ENCODE results near the gene C1QBP.
"Not testable (repeated sequence)": the region's sequence is repeated elsewhere in the genome, so short reads cannot be mapped to it uniquely, and the experiment has no call there.

Gene C1QBP

DNA sequence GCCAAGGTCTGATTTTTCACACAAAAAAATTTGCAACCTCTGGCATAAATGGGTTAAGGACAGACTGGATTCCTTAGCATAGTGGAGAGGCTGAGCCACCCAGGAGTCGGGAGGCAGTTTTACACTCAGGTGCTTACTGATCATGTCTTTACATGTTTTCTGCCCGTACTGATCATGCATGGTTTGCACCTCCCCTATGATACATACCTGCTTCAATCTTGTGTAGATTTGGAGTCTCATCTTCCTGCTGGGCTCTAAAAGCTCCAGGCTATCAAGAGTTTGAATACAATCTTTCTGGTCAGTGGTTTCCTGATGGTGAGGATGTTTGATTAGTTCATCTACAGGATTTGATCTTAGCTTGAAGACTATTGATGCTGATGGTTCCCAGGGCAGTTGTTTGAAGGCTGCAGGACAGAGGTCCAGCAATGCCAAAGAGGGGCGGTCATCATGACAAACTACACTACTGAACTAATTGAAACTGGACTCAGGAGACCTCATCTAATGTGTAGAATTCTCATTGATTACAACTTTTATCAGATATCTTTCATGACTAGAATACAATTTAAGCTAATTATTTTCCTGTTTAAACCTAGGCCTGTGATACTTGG, 6.9 kb downstream of the C1QBP start:
- DNase-seq, result no peak

DNA sequence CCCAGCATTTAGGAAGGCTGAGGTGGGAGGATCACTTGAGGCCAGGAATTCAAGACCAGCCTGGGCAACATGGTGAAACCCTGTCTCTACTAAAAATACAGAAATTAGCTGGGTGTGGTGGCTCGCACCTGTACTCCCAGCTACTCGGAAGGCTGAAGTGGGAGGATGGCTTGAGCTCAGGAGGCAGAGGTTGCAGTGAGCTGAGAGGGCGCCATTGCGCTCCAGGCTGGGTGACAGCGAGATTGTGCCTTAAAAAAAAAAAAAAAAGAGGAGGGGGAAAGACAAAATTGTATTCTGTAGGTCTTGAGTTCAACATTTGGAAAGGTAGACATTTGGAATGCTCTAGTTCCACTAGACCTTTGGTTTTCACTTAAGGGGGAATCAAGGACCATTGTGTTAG, 7.7 kb downstream of the C1QBP start:
- not testable (repeated sequence) for DNase-seq

DNA sequence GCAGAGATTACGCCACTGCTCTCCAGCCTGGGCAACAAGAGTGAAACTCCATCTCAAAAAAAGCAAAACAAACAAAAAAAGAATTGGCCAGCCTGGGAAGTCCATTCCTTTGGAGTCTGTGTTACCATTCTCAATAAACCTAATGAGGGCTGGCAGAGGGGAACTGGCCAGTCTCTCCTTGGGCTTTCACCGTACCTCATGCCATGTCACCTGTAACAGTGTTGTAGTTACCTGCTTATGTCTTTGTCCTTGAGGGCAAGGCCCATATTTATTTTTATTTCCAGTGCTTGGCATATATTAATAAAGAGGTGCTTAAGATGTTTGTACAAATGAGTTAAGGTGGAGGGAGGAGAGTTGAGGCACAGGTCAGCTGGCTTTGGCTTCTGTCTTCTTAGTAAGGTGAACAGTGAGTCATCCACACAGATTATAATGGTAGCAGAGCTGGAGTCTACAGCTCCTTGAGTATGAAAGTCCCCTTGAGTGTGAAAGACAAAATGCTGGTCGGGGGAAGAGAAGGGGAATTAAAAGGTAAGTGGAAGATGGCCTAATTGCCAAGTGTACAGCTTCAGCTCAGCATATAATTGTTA, 8.4 kb downstream of the C1QBP start:
- no peak for DNase-seq

DNA sequence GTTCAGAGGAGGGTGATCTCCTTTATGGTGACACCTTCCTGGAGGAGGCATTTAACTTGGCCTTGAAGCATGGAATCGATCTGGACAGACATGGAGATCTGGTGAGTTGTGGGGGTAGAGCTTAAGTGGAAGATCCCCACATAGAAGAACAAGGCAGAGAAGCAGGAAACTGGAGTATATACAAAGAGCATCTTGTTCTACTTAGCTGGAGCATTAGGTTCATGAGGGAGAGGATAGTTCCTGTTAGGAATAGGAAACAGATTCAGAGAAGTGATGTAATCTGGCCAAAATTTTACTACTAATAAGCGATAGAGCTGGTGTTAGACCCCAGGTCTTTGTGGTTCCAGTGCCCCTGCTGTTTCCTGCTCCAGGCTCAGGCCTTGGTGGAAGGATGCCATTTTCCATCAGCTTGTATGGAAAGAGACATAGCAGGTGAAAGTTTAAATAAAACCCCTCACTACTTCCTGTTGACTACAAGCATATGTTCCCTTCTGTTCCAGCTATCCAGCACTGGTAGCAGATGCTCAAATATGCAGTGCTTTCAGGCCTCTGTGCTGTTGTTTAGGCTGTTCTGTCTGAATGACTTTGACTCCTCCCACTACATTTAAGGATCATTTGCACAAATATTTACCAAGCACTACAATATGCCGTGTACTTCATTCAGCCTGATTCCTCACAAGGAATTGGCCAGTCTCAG, 9.6 kb downstream of the C1QBP start:
- no peak for DNase-seq

DNA sequence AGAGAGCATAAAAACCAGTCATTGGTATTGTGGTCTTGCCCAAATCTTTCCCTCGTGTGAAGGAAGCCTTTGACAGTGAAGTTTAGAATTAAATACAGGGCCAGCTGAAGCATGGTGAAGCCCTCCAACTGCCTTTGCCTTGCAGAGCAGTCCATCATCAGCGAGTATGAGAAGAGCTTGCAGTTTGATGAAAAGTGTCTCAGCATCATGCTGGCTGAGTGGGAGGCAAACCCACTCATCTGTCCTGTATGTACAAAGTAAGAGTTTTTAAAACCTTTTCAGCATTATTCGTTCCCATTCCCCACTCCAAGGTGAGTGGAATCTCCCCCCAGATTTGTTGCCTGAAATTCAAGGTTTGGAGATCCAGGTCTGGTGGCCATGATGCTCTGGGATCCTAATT, 13.1 kb downstream of the C1QBP start:
- no peak for DNase-seq

DNA sequence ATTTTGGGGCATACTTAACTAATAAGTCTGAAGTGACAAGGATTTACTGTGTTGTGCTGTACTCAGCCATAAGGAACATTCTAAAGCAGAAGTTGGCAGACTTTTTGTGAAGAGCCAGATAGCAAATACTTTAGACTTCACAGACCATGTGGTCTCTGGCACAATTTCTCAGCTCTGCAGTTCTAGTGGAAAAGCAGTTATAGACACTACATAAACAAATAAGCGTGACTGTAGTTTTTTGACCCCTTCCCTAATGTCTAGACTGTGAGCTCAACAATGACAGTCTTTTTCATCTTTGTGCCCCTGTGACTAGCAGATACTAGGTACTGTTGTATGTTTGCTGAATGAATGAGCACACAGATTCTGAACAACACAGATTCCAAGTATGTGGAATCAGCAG, 14.0 kb downstream of the C1QBP start:
- no peak for DNase-seq

DNA sequence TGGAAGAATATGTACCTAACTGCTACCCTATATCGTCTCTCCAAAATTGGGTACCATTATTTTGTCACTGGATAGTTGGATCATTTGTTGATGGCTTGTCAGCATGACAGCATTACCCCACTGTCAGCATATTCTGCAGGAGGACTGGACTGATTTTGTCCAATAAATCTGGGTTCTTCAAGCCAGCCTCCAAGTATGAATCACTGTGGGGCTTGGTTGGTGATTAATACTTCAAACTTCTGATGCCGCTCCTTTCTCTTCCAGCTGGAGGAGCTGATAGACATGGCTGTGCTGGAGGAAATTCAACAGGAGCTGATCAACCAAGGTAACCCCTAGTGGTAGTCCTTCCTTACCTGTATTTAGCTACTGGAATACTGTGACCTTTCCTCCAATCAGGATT, 16.4 kb downstream of the C1QBP start:
- DNase-seq, result no peak

DNA sequence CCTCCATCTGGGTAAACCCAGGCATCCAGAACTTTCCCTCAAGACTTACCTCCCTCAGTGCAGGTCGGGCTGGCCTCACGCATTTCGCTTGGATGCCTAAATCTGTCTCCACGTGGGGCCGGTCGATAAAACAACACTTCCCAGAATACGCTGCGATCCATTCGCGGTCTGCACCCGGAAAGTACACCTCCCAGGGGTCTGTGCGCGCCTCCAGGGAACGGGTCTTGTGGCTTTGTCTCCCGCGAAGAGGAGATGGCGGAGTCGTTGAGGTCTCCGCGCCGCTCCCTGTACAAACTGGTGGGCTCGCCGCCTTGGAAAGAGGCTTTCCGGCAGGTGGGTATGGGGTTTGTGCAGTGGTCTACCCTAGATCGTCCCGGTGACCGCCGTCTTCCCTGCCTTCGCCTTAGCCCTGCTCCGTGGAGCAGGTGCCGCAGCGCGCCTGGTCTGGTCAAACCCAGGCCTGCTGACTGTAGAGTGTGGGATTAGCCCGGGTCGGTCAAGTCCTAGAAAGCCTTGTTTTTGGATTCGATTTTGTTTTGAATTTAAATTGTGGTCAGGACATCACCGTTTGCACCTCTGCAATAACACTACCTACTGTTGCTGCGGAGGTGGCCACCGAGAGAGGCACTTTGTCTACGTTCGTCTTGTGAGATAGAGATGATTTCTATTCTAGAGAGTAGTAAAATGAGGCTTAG, 18.8 kb downstream of the C1QBP start, which contains the start of gene RPAIN:
RPAIN (plus strand) TSS at position 224 of the 695 bp plus-strand sequence; CDS start at position 253, 29 bp downstream.
- DNase-seq, result peak; percentile 96

DNA sequence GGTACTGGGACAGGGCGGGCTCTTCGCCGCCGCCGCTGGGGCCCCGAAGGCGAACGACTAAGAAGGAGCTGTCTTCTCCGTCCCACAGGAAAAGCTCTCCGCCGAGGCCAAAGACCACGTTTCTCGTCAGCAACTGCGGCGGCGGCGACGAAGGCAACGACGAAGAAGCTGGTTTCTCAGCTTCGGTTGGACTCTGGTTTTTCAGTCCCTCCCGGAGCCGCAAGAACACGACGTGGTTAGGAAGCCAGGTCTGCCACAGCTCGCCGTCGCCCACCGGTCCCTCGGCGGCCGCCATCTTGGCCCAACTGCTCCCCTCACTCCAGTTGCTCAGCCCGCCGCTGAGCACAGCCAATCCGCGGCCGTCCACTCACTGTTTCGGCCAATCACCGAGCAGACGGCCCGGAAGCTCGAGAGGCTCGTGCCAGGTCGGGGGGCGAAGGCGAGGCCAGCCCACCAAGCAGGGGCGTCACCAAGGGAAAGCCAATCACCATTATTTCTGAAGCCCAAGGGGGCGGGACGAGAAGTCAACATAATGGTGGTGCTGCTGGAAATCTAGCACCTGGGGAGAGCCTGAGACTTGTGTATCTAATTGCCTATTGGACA, 19.5 kb downstream of the C1QBP start, which contains the start of gene NUP88:
NUP88 (minus strand) TSS at position 307 of the 603 bp plus-strand sequence; CDS start at position 295, 12 bp downstream.
- DNase-seq, result peak; percentile 100

DNA sequence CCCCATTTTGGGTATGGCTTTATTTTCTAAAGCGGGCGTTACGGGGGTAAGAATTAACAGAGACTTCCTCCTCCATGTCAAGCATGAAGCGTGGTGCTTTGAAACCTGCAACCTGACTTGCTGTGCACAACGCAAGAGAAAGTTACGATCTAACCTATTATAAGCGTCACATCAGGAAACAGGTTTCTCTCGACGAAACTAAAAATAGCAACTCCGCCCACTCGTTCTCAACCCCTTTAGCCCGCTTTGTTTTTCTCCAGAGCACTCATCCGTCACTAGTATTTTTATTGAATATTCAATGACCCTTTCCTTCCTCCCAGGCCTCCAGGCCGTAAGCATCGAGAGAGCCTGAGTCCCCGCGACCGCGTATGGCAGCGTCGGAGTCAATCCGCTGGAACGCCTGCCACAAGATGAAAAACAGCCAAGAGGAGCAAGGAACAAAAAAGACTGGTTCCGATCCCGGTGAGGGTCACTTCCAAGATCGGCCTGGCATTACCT, 20.0 kb downstream of the C1QBP start:
- DNase-seq, result peak; percentile 61

DNA sequence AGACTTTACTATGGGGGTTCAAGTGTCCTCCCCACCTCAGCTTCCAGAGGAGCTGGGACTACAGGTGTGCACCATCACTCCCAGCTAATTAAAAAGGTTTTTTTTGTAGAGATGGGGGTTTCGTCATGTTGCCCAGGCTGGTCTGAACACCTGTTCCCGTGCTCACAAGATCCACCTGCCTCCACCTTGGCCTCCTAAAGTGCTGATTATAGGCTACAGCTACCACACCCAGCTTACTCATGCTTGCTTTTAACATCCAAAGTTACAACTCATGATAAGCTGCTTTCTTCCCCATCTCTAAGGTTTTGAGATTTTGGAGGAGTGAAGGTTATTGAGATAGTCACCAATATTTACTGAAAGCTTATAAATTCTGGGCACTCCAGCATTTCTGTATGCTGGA, 22.1 kb downstream of the C1QBP start:
- DNase-seq, result peak; percentile 15

DNA sequence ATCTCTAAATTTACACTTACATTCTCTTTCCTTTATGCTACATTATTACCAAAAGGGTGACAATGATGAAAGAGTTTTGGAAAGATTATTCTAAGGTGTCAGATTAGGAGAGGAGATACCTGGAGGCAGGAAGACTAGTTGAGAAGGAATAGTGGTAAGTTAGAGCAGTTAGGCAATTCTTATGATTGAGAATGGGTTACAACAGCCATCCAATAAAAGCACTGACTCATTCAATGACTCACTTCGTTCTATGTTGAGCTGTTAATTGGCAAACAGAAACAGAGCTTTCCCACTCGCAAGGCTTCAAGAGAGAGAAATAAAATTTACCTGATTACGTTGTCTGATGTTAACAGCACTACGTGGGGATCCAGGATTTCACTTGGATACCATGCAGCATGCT, 25.3 kb downstream of the C1QBP start:
- no peak for DNase-seq

DNA sequence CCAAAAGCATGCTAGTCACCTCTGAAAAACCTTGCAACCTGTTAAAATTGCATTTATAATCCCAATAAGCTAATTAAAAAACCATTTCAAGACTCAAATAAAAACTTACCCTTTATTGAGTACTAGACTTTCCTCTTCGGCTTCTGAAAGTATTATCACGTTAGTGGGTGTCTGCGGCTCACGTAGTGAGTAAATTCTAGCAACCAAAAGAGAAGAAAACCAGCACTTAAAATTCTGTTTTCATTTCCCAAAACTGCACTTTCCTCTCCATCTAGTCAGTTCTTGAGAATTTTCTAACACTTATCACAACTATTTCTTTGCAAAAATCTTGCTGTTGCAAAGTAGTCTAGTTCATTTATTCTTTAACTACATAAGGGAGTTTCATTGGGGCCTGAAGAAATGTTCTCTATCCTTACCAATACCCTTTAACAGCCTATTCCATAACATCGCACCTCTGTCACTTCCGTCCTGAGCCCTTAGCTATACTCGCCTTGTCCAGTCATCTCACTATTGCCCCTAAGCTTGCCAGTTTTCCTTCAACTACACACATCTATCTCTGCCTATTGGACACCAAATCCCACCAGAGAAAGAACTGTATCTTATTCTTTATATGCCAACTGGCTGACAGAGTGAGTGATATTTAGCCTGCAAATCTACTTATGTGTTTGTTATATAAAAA, 28.2 kb downstream of the C1QBP start:
- no peak for DNase-seq

DNA sequence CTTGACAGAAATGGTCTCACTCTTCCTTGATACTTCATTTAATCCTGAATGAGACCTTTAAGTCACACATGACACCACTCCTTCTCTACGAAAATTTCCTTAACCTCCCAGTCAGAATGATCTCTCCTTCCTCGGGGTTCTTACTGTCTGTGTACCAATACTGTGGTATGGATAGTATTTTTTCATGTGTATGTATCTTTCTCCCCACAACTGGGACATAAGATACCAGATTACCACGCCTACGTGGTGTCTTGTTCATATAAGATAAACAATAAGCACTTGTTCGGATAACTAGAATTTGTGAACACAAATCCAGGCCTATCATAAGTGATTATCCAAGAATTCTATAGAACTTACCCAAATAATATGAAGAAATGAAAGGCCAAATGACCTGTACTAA, 30.8 kb downstream of the C1QBP start:
- no peak for DNase-seq

DNA sequence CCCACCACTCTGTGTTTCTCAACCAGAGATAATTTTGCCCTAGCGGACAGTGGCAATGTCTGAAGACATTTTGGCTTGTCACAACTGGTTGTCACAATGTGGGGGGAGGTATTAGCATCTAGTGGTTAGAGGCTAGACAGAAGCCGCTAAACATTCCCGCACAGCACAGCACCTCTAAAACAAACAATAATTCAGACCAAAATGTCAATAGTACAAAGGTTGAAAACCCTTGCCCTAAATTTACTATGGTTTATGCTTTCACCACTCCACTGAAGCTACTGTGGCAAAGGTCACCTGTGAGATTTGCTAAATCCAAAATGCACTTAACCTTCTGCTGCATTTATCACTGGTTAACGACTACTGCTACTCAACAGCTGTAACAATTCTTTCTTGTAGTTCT, 33.6 kb downstream of the C1QBP start:
- DNase-seq, result no peak

DNA sequence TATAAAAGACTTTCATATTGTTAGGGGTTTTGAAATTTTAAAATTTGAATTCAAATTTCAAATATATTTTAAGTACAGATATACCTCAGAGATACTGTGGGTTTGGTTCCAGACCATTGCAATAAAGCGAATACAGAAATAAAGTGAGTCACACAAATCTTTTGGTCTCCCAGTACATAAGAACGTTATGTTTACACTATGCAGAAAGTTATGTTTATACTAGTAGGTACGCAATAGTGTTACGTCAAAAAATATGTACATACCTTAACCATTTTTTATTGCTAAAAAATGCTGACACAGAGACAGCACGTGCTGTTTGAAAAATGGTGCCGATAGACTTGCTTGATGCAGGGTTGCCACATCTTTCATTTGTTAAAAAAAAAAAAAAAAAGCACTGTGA, 39.2 kb downstream of the C1QBP start:
- no peak for DNase-seq

DNA sequence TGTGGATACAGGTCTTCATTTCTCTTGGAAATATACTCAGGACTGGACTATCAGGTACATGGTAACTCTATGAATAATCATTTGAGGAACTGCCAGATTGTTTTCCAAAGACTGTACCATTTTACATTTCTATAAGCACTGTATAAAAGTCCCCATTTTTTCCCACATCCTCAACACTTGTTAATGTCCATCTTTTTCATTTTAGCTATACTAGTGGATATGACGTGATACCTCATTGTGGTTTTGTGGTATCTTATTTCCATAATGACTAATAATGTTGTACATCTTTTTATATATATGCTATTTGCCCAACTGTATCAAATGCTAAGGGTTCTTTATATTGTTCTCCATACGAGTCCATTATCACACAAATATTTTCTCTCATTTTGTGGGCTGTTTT, 42.3 kb downstream of the C1QBP start:
- DNase-seq, result no peak

DNA sequence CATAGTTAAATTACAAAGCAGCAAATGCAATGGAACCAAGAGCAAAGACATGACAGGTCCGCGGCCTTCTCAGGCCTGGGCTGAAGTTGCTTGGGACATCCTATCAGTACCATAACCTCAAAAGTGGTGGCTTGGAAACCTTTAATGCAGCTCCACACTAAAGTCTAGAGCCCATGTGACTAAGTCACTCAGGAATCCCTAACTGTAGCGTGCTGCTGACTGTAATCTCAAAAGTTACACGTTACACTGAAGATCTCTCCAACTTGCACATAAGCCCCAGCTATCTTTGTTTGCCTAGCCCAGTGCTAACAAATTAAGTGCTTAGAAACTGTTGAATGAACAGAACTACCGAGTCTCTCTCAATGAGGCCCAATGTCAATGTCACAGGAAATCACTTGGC, 47.3 kb downstream of the C1QBP start:
- no peak for DNase-seq

Measured in NCI-H1105 treated with DMSO at 0.1 percent for 48 hours (cell line).